Activated naive CD4-positive, alpha-beta T cell treated with anti-CD3 and anti-CD28 coated beads, Interleukin-2, amount 10 ng/mL, durations not matched to agents 5 hours and 36 hours (primary cell): ENCODE measurements around the gene PTH1R. TPM values are rescaled to one million over a fixed set of nuclear protein-coding genes. Genes with fewer than 3 reads are reported as not detected.

Source experiments
- total RNA-seq, 2 experiments: library from RNA; stranded (reverse); gene quantifications; one replicate each; pipeline ENCODE4 v1.2.3, GENCODE V29; 2021

Gene PTH1R
- total RNA-seq: not detected

DNA sequence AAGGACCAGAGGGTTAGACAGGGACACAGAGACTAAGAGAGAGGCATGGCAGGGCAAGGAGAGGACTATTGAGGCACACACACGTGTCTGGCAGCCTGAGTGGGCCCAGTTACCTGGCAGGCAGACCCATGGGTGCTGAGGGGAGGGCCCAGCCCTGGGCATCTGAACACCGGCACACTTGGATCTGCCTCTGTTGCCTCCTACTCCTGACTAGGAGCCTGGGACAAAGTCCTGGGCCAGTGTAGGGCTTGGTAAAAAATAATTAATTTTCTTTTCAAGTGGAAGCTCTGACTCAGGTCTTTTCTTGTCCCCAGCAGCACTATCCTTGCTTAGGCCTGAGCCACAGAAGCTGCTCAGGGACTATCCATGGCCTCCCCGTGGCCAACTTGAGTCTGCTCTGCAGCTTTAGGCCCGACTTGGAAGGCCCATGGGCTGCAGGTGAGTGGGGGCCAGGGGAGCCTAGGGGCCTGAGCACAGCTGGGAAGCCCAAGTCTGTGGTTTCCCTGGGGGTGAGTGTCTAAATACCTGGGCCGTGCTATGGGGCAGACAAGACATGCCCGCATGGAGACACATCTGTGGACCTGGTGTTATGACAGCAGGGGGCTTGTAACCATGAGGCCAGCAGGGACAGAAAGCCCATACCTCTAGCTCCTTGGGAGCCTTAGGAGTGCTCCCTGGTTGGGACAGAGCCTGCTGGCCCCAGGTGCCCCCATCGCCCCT is at the start of gene PTH1R:
Gene PTH1R (plus strand): TSS at position 316 of the 720 bp plus-strand sequence. CDS start 5,839 bp downstream, outside the sequence.

DNA sequence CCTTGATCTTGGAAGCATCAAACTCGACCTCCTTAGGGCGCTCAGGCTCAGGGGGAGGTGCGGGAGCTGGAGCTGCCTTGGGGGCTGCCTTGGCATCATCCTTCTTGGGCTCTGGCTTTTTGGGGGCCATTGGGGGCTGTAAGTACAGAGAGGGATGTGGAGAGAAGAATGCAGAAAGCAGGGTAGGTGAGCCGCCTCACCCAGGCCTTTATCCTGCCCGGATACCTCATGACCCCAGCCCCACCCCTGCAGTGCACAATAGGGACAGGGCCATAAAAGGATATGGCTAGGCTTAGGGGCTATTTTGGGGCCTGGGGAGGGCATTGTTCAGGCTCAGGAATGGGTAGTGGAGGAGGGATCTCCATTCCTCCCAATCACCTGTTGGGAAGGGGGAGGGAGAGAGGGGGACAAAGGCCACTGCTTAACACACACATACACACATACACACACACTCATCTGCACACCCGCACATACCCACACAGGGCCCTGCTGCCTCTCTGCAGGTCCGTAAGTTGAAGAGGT is 14.2 kb upstream of the PTH1R start, which contains the start of gene MYL3:
Gene MYL3 (minus strand): TSS at position 184 of the 522 bp plus-strand sequence. CDS start 54 bp downstream, at position 130.

Other genes with a start within 250 kb of the PTH1R start
- gene ALS2CL, start 184.0 kb upstream of the PTH1R start, total RNA-seq: 10 to 100 TPM; 28.9 to 29.8 TPM
- 1 to 10 TPM; 2.5 to 2.7 TPM for gene TMIE, start 176.3 kb upstream of the PTH1R start, total RNA-seq
- gene PRSS50, start 159.9 kb upstream of the PTH1R start, total RNA-seq: not detected
- not detected for gene MYL3, start 14.3 kb upstream of the PTH1R start, total RNA-seq
- 10 to 100 TPM; 51.1 to 52.0 TPM for gene CCDC12, start 99.0 kb downstream of the PTH1R start, total RNA-seq
- gene NBEAL2, start 101.9 kb downstream of the PTH1R start, total RNA-seq: 100 to 1,000 TPM; 187 to 193 TPM